Stimulated activated CD4-positive, alpha-beta T cell treated with anti-CD3 and anti-CD28 coated beads, Interleukin-15, amount 100 ng/mL, for 1 hour (primary cell): Measurements from ENCODE around the gene USP46.

Experiments used
- DNase-seq, 2 donors: peaks; one replicate each; pipeline ENCODE4 v3.0.0-alpha.2; 2020; ENCODE audit warnings: low read depth in 1 of 2, low spot score in 1 of 2

The USP46 gene

GRCh38 chr4:52576961-52577623, 82.0 kb downstream of the USP46 start:
- DNase-seq = no peak

GRCh38 chr4:52576326-52576725, 82.8 kb downstream of the USP46 start:
- DNase-seq = no peak

- no peak for DNase-seq
These were observed 83.7 kb downstream of the USP46 start for GRCh38 chr4:52575406-52575805.

GRCh38 chr4:52574036-52574435, 85.1 kb downstream of the USP46 start:
- no peak for DNase-seq

- no peak for DNase-seq
These were observed 85.5 kb downstream of the USP46 start for GRCh38 chr4:52573551-52573950.

GRCh38 chr4:52572936-52573485, 86.1 kb downstream of the USP46 start:
- no peak for DNase-seq

- DNase-seq = no peak
These were observed 90.8 kb downstream of the USP46 start for GRCh38 chr4:52568351-52568750.

GRCh38 chr4:52566136-52567031, 92.7 kb downstream of the USP46 start:
- no peak for DNase-seq

- DNase-seq = no peak
These were observed 98.2 kb downstream of the USP46 start for GRCh38 chr4:52560844-52561280.

GRCh38 chr4:52555356-52555716, 103.8 kb downstream of the USP46 start:
- no peak for DNase-seq

- DNase-seq = no peak
These were observed 104.3 kb downstream of the USP46 start for GRCh38 chr4:52554612-52555355.

GRCh38 chr4:52552778-52553177, 106.3 kb downstream of the USP46 start:
- DNase-seq = no peak

GRCh38 chr4:52551487-52551886, 107.6 kb downstream of the USP46 start:
- no peak for DNase-seq

GRCh38 chr4:52550186-52550585, 108.9 kb downstream of the USP46 start:
- no peak for DNase-seq

- DNase-seq = no peak
These were observed 110.1 kb downstream of the USP46 start for GRCh38 chr4:52548818-52549570.

GRCh38 chr4:52546449-52546848, 112.7 kb downstream of the USP46 start:
- DNase-seq = no peak

GRCh38 chr4:52545099-52546069, 113.7 kb downstream of the USP46 start:
- peak; percentile 18 to 29 for DNase-seq
